ENCODE measurements around the gene CUZD1. TPM values are rescaled to one million over a fixed set of nuclear protein-coding genes. Genes with fewer than 3 reads are reported as not detected.
A peak's percentile ranks its signal among the peaks of the same experiment; 100 is the strongest.
"Not testable (repeated sequence)": the region's sequence is repeated elsewhere in the genome, so short reads cannot be mapped to it uniquely, and the experiment has no call there.

Gene CUZD1
- 1.0 TPM for polyA plus RNA-seq

GRCh38 chr10:122845783-122846332, at the start of gene CUZD1:
TSS of gene CUZD1 (minus strand) at chr10:122845857. CDS start at chr10:122845843, 14 bp downstream.
- peak within 1 kb of the TSS in 1 of 3 donors; percentile 32 for H3K27ac Mint-ChIP-seq

GRCh38 chr10:122894261-122894944, 48.7 kb upstream of the CUZD1 start:
- H3K9me3 Mint-ChIP-seq, result no peaks in the 10 kb centered on the region
- H3K27me3 Mint-ChIP-seq, result no peaks in the 10 kb centered on the region
- H3K27ac Mint-ChIP-seq, result no peak overlapping the region
- peaks cover 2% of the 10 kb centered on the region for H3K36me3 Mint-ChIP-seq
- peak overlapping the region in 1 of 4 donors; percentile 45 for H3K4me3 Mint-ChIP-seq
- no peaks in the 10 kb centered on the region for H3K4me1 Mint-ChIP-seq

More at GRCh38 chr10:122845783-122846332, at the start of gene CUZD1:
- Mint-ChIP-seq H3K36me3 (peaks cover 5% of the 10 kb centered on the region), H3K4me3 (no peak within 1 kb of the TSS), H3K27me3 (no peaks in the 10 kb centered on the region), H3K4me1 (peaks cover 0 to 2% (median 0%) of the 10 kb centered on the region in 3 donors), H3K9me3 (peaks cover 0 to 8% (median 0%) of the 10 kb centered on the region in 3 donors)

GRCh38 chr10:122884166-122884565, 38.5 kb upstream of the CUZD1 start:
- no peaks in the 10 kb centered on the region for H3K36me3 Mint-ChIP-seq
- peaks cover 2% of the 10 kb centered on the region for H3K27me3 Mint-ChIP-seq
- H3K4me3 Mint-ChIP-seq, result no peak overlapping the region
- peaks cover 3 to 15% (median 12%) of the 10 kb centered on the region in 3 donors for H3K4me1 Mint-ChIP-seq
- H3K9me3 Mint-ChIP-seq, result no peaks in the 10 kb centered on the region
- no peak overlapping the region for H3K27ac Mint-ChIP-seq

GRCh38 chr10:122882766-122883165, 37.1 kb upstream of the CUZD1 start:
- Mint-ChIP-seq H3K9me3 (no peaks in the 10 kb centered on the region), H3K4me1 (peaks cover 10 to 24% (median 17%) of the 10 kb centered on the region in 3 donors), H3K4me3 (no peak overlapping the region), H3K27ac (no peak overlapping the region), H3K36me3 (no peaks in the 10 kb centered on the region), H3K27me3 (peaks cover 3% of the 10 kb centered on the region)

GRCh38 chr10:122879339-122880273, 33.9 kb upstream of the CUZD1 start, which contains the start of gene FAM24B:
TSS of gene FAM24B (minus strand) at chr10:122879581. CDS start at chr10:122850515, 29,066 bp downstream.
- Mint-ChIP-seq H3K4me3 (peak within 1 kb of the TSS; percentile 88 to 95 (median 92)), H3K9me3 (peaks cover 0 to 2% (median 0%) of the 10 kb centered on the region in 3 donors), H3K27me3 (peaks cover 3% of the 10 kb centered on the region), H3K27ac (peak within 1 kb of the TSS; percentile 82 to 96 (median 95)), H3K4me1 (peaks cover 20 to 35% (median 31%) of the 10 kb centered on the region in 3 donors), H3K36me3 (peaks cover 3% of the 10 kb centered on the region)

GRCh38 chr10:122878799-122879338, 33.2 kb upstream of the CUZD1 start:
- peaks cover 20 to 36% (median 35%) of the 10 kb centered on the region in 3 donors for H3K4me1 Mint-ChIP-seq
- peak overlapping the region; percentile 88 to 95 (median 92) for H3K4me3 Mint-ChIP-seq
- H3K9me3 Mint-ChIP-seq, result peaks cover 0 to 2% (median 0%) of the 10 kb centered on the region in 3 donors
- H3K36me3 Mint-ChIP-seq, result peaks cover 3% of the 10 kb centered on the region
- H3K27ac Mint-ChIP-seq, result peak overlapping the region; percentile 82 to 96 (median 95)
- H3K27me3 Mint-ChIP-seq, result peaks cover 3% of the 10 kb centered on the region

- Mint-ChIP-seq H3K27ac (no peak overlapping the region), H3K36me3 (peaks cover 3% of the 10 kb centered on the region), H3K9me3 (peaks cover 0 to 2% (median 0%) of the 10 kb centered on the region in 3 donors), H3K4me1 (peaks cover 20 to 36% (median 35%) of the 10 kb centered on the region in 3 donors), H3K4me3 (peak overlapping the region in 1 of 4 donors; percentile 88), H3K27me3 (peaks cover 3% of the 10 kb centered on the region)
Observed at GRCh38 chr10:122877264-122877663, 31.6 kb upstream of the CUZD1 start.

- Mint-ChIP-seq H3K27me3 (peaks cover 3% of the 10 kb centered on the region), H3K4me1 (peaks cover 20 to 36% (median 35%) of the 10 kb centered on the region in 3 donors), H3K4me3 (peak overlapping the region in 1 of 4 donors; percentile 17), H3K27ac (no peak overlapping the region), H3K9me3 (peaks cover 0 to 2% (median 1%) of the 10 kb centered on the region in 3 donors), H3K36me3 (peaks cover 3% of the 10 kb centered on the region)
Observed at GRCh38 chr10:122876467-122876855, 30.8 kb upstream of the CUZD1 start.

GRCh38 chr10:122875843-122876466, 30.3 kb upstream of the CUZD1 start:
- Mint-ChIP-seq H3K9me3 (peaks cover 0 to 2% (median 1%) of the 10 kb centered on the region in 3 donors), H3K4me3 (peak overlapping the region in 2 of 4 donors; percentile 18 to 33), H3K27me3 (peaks cover 3% of the 10 kb centered on the region), H3K36me3 (peaks cover 3% of the 10 kb centered on the region), H3K4me1 (peaks cover 20 to 35% (median 34%) of the 10 kb centered on the region in 3 donors), H3K27ac (no peak overlapping the region)

GRCh38 chr10:122871947-122872346, 26.3 kb upstream of the CUZD1 start:
- H3K27ac Mint-ChIP-seq, result peak overlapping the region in 1 of 3 donors; percentile 39
- not testable (repeated sequence) for H3K27me3 Mint-ChIP-seq, H3K36me3 Mint-ChIP-seq, H3K9me3 Mint-ChIP-seq
- H3K4me1 Mint-ChIP-seq, result peaks cover 6 to 12% (median 8%) of the 10 kb centered on the region in 3 donors
- H3K4me3 Mint-ChIP-seq, result peak overlapping the region in 1 of 4 donors; percentile 25

- not testable (repeated sequence) for H3K4me1 Mint-ChIP-seq, H3K27me3 Mint-ChIP-seq, H3K36me3 Mint-ChIP-seq, H3K9me3 Mint-ChIP-seq, H3K27ac Mint-ChIP-seq, H3K4me3 Mint-ChIP-seq
Observed at GRCh38 chr10:122868768-122869167, 23.1 kb upstream of the CUZD1 start.

- not testable (repeated sequence) for H3K27ac Mint-ChIP-seq, H3K9me3 Mint-ChIP-seq, H3K27me3 Mint-ChIP-seq, H3K36me3 Mint-ChIP-seq
- H3K4me1 Mint-ChIP-seq, result peaks cover 2 to 15% (median 14%) of the 10 kb centered on the region in 3 donors
- H3K4me3 Mint-ChIP-seq, result peak overlapping the region in 1 of 4 donors; percentile 9
Observed at GRCh38 chr10:122866757-122867482, 21.3 kb upstream of the CUZD1 start.

- peaks cover 8% of the 10 kb centered on the region for H3K36me3 Mint-ChIP-seq
- no peak overlapping the region for H3K4me3 Mint-ChIP-seq
- H3K9me3 Mint-ChIP-seq, result peaks cover 0 to 2% (median 0%) of the 10 kb centered on the region in 3 donors
- no peak overlapping the region for H3K27ac Mint-ChIP-seq
- H3K27me3 Mint-ChIP-seq, result no peaks in the 10 kb centered on the region
- peaks cover 2 to 19% (median 19%) of the 10 kb centered on the region in 3 donors for H3K4me1 Mint-ChIP-seq
Observed at GRCh38 chr10:122864901-122865300, 19.2 kb upstream of the CUZD1 start.

Data from IgD-negative memory B cell (primary cell).